NOMO-1 (cell line): Measurements from ENCODE around the gene RASGEF1B.
"Not testable (repeated sequence)": the region's sequence is repeated elsewhere in the genome, so short reads cannot be mapped to it uniquely, and the experiment has no call there.

Source experiments
- DNase-seq, 2 experiments: peaks; one replicate each; lab custom pipeline; 2025; ENCODE audit not compliant: unreplicated experiment in 2 of 2; lab: John Stamatoyannopoulos, UW

RASGEF1B gene

GRCh38 chr4:81436096-81436495 lies 35.6 kb downstream of the RASGEF1B start:
- no peak for DNase-seq

- no peak for DNase-seq
Measured at GRCh38 chr4:81432825-81433224, 38.9 kb downstream of the RASGEF1B start.

- no peak for DNase-seq
Measured at GRCh38 chr4:81431971-81432370, 39.7 kb downstream of the RASGEF1B start.

GRCh38 chr4:81429607-81430006 lies 42.1 kb downstream of the RASGEF1B start:
- no peak for DNase-seq

GRCh38 chr4:81429031-81429430 lies 42.7 kb downstream of the RASGEF1B start:
- no peak for DNase-seq

GRCh38 chr4:81428002-81428401 lies 43.7 kb downstream of the RASGEF1B start:
- DNase-seq, result no peak

- no peak for DNase-seq
Measured at GRCh38 chr4:81427344-81427821, 44.3 kb downstream of the RASGEF1B start.

GRCh38 chr4:81426770-81427289 lies 44.9 kb downstream of the RASGEF1B start:
- DNase-seq, result no peak

GRCh38 chr4:81424816-81425755 lies 46.6 kb downstream of the RASGEF1B start:
- DNase-seq, result no peak

- no peak for DNase-seq
Measured at GRCh38 chr4:81424336-81424735, 47.4 kb downstream of the RASGEF1B start.

- DNase-seq, result no peak
Measured at GRCh38 chr4:81422595-81422994, 49.1 kb downstream of the RASGEF1B start.

GRCh38 chr4:81421346-81422218 lies 50.1 kb downstream of the RASGEF1B start:
- DNase-seq, result peak; percentile 93 to 97

- no peak for DNase-seq
Measured at GRCh38 chr4:81418572-81418971, 53.1 kb downstream of the RASGEF1B start.

GRCh38 chr4:81412946-81413495 lies 58.7 kb downstream of the RASGEF1B start:
- peak in 1 of 2 experiments; percentile 8 for DNase-seq

GRCh38 chr4:81410680-81411079 lies 61.0 kb downstream of the RASGEF1B start:
- peak in 1 of 2 experiments; percentile 8 for DNase-seq

GRCh38 chr4:81409836-81410235 lies 61.9 kb downstream of the RASGEF1B start:
- no peak for DNase-seq

- DNase-seq, result no peak
Measured at GRCh38 chr4:81408341-81408740, 63.4 kb downstream of the RASGEF1B start.

- no peak for DNase-seq
Measured at GRCh38 chr4:81407726-81408125, 64.0 kb downstream of the RASGEF1B start.

GRCh38 chr4:81406481-81406880 lies 65.2 kb downstream of the RASGEF1B start:
- not testable (repeated sequence) for DNase-seq

GRCh38 chr4:81405900-81406401 lies 65.8 kb downstream of the RASGEF1B start:
- DNase-seq, result peak; percentile 55 to 66

GRCh38 chr4:81404741-81405140 lies 67.0 kb downstream of the RASGEF1B start:
- DNase-seq, result no peak
